Body of pancreas (tissue), 4 donors: Measurements from ENCODE around the gene TLX2. TPM values are rescaled to one million over a fixed set of nuclear protein-coding genes. Genes with fewer than 3 reads are reported as not detected.

Source experiments
- ATAC-seq: fragments of 150-250 bp; one replicate; pipeline ENCODE4 v1.9.1; 2016
- DNase-seq, 4 donors: peaks; one replicate each; pipeline ENCODE4 v3.0.0-alpha.2; 2019
- H3K27ac ChIP-seq, 4 donors: fragments of 200-600 bp; sonication (generic); 1 replicate in 3 of 4; 2 replicates in 1 of 4; pipeline versions ENCODE4 v1.5.1 to v1.6.1; 2016 to 2019; ENCODE audit warnings: mild to moderate bottlenecking in 1 of 4, mixed read lengths in 1 of 4, moderate library complexity in 1 of 4
- H3K27me3 ChIP-seq, 2 donors: fragments of 200-600 bp; sonication (generic); one replicate each; pipeline ENCODE4 v1.6.0; 2016; ENCODE audit warnings: mild to moderate bottlenecking in 1 of 2
- H3K36me3 ChIP-seq, 2 donors: fragments of 200-600 bp; sonication (generic); replicated peaks in 1 of 2; 2 replicates each; pipeline ENCODE4 v1.5.1; 2016; ENCODE audit warnings: low read depth in 2 of 2; ENCODE audit not compliant: insufficient read depth in 1 of 2
- H3K4me1 ChIP-seq: fragments of 200-600 bp; sonication (generic); one replicate; pipeline ENCODE4 v1.6.0; 2016
- H3K4me3 ChIP-seq, 2 donors: fragments of 200-600 bp; sonication (generic); 1 replicate in 1 of 2; 2 replicates in 1 of 2; pipeline ENCODE4 v1.5.1; 2016 to 2019
- H3K9me3 ChIP-seq, 3 donors: fragments of 200-600 bp; sonication (generic); 1 replicate in 2 of 3; 2 replicates in 1 of 3; pipeline ENCODE4 v1.5.1; 2016
- CTCF ChIP-seq, 7 experiments: fragments of 450-650 bp in 4 of 7; fragments of 200-600 bp in 3 of 7; sonication (generic) in 3 of 7; IDR thresholded peaks; one replicate each; pipeline ENCODE4 v1.5.1; 2016 to 2019; ENCODE audit warnings: antibody characterized with exemption in 7 of 7
- POLR2A ChIP-seq, 3 donors: fragments of 450-650 bp; IDR thresholded peaks; one replicate each; pipeline ENCODE4 v1.6.1; 2016; ENCODE audit warnings: antibody characterized with exemption in 3 of 3, mild to moderate bottlenecking in 2 of 3
- WGBS, 2 donors: methylation state at CpG; one replicate each; pipeline ENCODE4 v1.1.5; 2017; 5-methylcytosine and 5-hydroxymethylcytosine counted together
- intact Hi-C: fragments of 100-400 bp; cut with DNase I; formaldehyde crosslinking; loops from one replicate; pipeline ENCODE4 v1.15.1; 2023
- total RNA-seq, 2 donors: library from RNA; depleted of rRNA; stranded (reverse); fragments of >200 nt; gene quantifications; one replicate each; pipeline ENCODE4 v1.1.0, GENCODE V29; 2016

The TLX2 gene
- total RNA-seq, 2 donors from 2014 or later = not detected

DNA sequence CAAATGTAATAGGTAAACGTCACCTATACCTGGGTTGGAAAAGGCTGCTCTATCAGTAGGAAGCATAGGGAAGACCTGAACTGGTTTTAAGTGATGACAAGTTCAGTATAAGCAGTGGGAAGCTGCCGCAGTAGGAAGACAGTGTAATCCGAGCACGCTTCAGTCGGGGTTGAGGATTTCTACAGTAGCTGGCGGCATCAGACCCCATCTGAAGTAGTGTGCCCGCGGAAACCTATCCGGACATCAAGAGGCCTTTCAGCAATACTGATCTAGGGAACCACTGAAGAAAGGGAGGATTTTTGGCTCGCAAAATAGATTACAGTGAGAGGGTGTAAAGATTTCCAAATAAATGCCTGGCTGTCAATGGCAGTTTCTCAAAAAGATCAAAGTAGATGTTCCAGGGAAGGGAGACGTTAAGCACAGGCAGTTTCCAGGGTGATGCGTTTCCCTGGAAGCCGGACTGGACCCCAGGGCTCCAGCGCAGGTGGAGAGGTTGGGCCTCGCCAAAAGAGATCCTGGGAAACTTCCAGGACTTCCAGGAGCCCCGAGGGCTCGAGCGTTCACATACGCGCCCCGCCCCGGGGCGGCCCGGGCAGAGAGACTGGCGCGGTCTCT is 34.1 kb downstream of the TLX2 start:
- Histone ChIP-seq H3K4me1 (peaks cover 20% of the 10 kb centered on the region), H3K27me3 (no peaks in the 10 kb centered on the region), H3K4me3 (peak overlapping the region; percentile 24 to 69), H3K9me3 (no peaks in the 10 kb centered on the region), H3K27ac (peak overlapping the region in 3 of 4 donors; percentile 40 to 62 (median 53)), H3K36me3 (no peaks in the 10 kb centered on the region)
- intact Hi-C loops = no loop called here
- WGBS, 2 donors = 17 to 32% methylated on average over 15 to 26 of the region's 26 CpGs
- ATAC-seq = no peak
- TF ChIP-seq POLR2A (IDR thresholded peaks at IDR 0.05) (no peak), CTCF (IDR thresholded peaks at IDR 0.05) (no peak)
- no peak for DNase-seq

GRCh38 chr2:74548900-74549826 is 34.9 kb downstream of the TLX2 start:
- Histone ChIP-seq H3K27ac (peak overlapping the region in 3 of 4 donors; percentile 40 to 62 (median 53)), H3K4me1 (peaks cover 26% of the 10 kb centered on the region)
- intact Hi-C loops = no loop called here

GRCh38 chr2:74550231-74550630 is 36.0 kb downstream of the TLX2 start:
- no peaks in the 10 kb centered on the region for H3K27me3 ChIP-seq
- WGBS, 2 donors = 90 to 91% methylated on average over 7 of the region's 7 CpGs
- TF ChIP-seq POLR2A (IDR thresholded peaks at IDR 0.05) (no peak), CTCF (IDR thresholded peaks at IDR 0.05) (no peak)
- H3K9me3 ChIP-seq = no peaks in the 10 kb centered on the region
- ATAC-seq = no peak
- no peak for DNase-seq
- H3K36me3 ChIP-seq = no peaks in the 10 kb centered on the region
- intact Hi-C loops = no loop called here
- peaks cover 28% of the 10 kb centered on the region for H3K4me1 ChIP-seq
- H3K4me3 ChIP-seq = no peak overlapping the region
- H3K27ac ChIP-seq = no peak overlapping the region

More at GRCh38 chr2:74548900-74549826, 34.9 kb downstream of the TLX2 start:
- H3K36me3 ChIP-seq = no peaks in the 10 kb centered on the region
- TF ChIP-seq CTCF (IDR thresholded peaks at IDR 0.05) (peak in 1 of 7 experiments; percentile 13), POLR2A (IDR thresholded peaks at IDR 0.05) (peak in 2 of 3 donors; percentile 30 to 32)
- WGBS, 2 donors = 3 to 12% methylated on average over 17 to 85 of the region's 85 CpGs
- H3K27me3 ChIP-seq = no peaks in the 10 kb centered on the region
- no peaks in the 10 kb centered on the region for H3K9me3 ChIP-seq
- peak; percentile 85 for ATAC-seq
- H3K4me3 ChIP-seq = peak overlapping the region; percentile 24 to 69
- peak; percentile 60 to 72 (median 62) for DNase-seq

GRCh38 chr2:74551530-74551929 is 37.3 kb downstream of the TLX2 start:
- DNase-seq = no peak
- no peaks in the 10 kb centered on the region for H3K27me3 ChIP-seq
- H3K27ac ChIP-seq = no peak overlapping the region
- H3K4me1 ChIP-seq = peaks cover 33% of the 10 kb centered on the region
- intact Hi-C loops = no loop called here
- no peaks in the 10 kb centered on the region for H3K9me3 ChIP-seq
- TF ChIP-seq CTCF (IDR thresholded peaks at IDR 0.05) = no peak
- TF ChIP-seq POLR2A (IDR thresholded peaks at IDR 0.05) = no peak
- no peak for ATAC-seq
- H3K36me3 ChIP-seq = no peaks in the 10 kb centered on the region
- H3K4me3 ChIP-seq = no peak overlapping the region
